Measurements from ENCODE around the gene RBPMS2. TPM values are rescaled to one million over a fixed set of nuclear protein-coding genes. Genes with fewer than 3 reads are reported as not detected.

Gene RBPMS2
- total RNA-seq, 1 donor from 2014 or later = 0.59 TPM

DNA sequence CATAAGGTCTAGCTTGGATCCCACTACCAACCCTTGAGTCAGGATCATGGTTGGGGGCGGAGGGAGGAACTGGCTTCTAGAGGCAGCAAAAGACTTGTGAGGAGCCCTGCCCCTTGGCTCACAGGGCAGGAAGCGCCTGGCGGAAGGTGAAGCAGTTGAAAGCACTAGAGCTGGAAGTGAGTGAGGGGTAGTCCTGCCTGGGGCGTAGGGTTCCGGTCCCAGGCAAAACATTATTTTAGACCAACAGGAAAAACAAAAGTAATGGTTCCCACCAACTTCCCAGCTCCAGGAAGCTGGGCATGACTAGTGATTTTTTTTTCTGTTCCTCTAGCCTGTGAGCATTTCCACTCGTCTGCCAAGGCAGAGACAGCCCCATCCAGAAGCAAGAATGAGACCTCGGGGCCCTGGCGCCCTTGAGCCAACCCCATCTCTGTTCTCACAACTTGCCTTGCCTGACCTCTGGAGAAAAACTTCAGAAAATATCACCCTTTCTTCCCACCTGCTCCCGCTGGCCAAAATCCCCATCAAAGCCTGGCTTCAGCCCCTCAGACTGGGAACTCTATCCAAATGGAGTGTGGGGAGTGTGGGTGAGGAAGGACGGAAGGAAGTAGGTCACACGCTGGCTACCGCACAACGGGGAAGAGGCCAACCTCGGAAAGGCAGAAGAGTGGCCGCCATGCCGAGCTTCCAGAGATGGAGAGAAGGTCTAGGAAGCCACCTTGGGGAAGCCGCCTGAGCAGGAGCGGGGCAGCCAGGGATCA lies 57.5 kb downstream of the RBPMS2 start:
- DNase-seq = no peak

- no peak for DNase-seq
These were observed 58.3 kb downstream of the RBPMS2 start for GRCh38 chr15:64717130-64717529.

DNA sequence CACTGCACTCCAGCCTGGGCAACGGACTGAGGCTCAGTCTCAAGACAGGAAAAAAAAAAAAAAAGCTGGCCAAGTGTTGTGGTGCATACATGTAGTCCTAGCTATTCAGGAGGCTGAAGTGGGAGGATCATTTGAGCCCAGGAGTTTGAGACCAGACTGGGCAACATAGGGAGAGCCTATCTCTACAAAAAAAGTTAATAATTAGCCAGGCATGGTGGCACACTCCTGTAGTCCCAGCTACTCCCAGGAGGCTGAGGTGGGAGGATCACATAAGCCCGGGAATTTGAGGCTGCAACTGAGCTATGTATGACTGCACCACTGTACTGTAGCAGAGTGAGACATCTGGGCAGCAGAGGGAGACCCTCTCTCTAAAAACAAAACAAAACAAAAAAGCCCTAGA lies 58.9 kb downstream of the RBPMS2 start:
- DNase-seq = no peak

DNA sequence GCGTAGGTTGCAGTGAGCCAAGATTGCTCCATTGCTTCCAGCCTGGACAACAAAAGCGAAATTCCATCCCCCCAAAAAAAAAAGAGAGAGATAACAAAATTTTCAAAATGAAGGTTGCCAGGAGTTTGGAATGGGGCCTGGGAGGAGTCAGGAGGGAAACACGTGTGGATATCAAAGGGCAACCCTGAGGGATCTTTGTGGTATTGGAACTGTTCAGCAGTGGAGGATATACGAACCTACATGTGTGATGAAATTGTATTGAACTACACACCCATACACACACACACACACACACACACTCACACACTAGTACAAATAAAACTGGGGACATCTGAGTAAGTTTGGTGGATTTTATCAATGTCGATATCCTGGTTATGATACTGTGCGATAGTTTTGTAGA lies 61.8 kb downstream of the RBPMS2 start:
- DNase-seq = no peak

DNA sequence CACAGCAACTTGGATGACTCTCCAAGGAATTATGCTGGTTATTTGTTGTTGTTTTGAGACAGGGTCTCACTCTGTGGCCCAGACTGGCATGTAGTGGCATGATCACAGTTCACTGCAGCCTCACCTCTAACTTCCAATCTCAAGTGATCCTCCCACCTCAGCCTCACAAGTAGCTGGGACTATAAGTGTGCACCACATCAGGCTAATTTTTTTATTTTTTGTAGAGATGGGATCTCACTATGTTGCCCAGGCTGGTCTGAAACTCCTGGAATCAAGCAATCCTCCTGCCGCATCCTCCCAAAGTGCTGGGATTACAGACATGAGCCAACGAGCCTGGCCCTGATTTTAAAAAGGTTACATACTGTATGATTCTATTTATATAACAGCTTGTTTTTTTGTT lies 63.0 kb downstream of the RBPMS2 start:
- DNase-seq = no peak

- DNase-seq = no peak
These were observed 64.5 kb downstream of the RBPMS2 start for GRCh38 chr15:64710676-64711428.

GRCh38 chr15:64706011-64706911 lies 69.1 kb downstream of the RBPMS2 start:
- DNase-seq = no peak

DNA sequence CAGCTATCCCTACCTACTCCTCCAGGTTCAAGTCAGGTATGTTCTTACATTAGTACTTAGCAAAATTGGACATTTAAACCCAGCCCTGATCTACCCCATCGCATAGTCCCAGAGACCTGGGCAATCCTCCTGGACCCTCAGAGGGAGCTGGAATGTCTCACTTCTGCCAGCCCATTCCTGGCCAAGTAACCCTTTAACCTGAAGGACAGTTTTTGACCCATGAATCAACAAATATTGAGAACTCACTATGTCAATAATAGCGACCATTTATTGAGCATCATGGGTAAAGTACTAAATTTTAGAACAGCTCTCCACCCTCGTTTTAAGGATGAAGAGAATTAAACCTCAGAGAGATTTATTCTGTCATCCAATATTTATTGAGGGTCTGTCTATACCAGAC lies 70.4 kb downstream of the RBPMS2 start:
- no peak for DNase-seq

GRCh38 chr15:64703632-64703959 lies 71.8 kb downstream of the RBPMS2 start:
- no peak for DNase-seq

GRCh38 chr15:64702816-64703631 lies 72.4 kb downstream of the RBPMS2 start:
- DNase-seq = peak; percentile 83

GRCh38 chr15:64701482-64702184 lies 73.8 kb downstream of the RBPMS2 start:
- no peak for DNase-seq

GRCh38 chr15:64701051-64701450 lies 74.3 kb downstream of the RBPMS2 start:
- DNase-seq = no peak

GRCh38 chr15:64699751-64700388 lies 75.5 kb downstream of the RBPMS2 start:
- peak; percentile 55 for DNase-seq

DNA sequence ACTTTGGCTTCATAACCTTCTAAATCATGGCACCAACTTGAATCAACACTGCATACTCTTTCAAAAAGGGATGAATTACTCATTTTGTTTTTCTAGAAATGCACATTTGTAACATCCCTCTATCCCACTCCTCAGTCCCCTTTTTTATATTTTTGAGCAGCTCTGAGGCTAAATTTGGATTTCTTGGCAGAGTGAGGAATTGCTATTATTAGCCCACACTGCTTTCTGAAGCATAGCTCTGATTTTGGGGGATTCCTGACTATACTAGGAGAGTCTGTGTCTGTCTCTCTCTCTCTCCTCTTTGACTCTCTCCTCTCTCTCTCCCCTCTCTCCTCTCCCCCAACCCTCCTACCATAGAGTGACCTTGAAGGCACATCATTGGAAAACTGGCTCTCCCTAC lies 76.6 kb downstream of the RBPMS2 start:
- DNase-seq = no peak

GRCh38 chr15:64697911-64698369 lies 77.4 kb downstream of the RBPMS2 start:
- no peak for DNase-seq

DNA sequence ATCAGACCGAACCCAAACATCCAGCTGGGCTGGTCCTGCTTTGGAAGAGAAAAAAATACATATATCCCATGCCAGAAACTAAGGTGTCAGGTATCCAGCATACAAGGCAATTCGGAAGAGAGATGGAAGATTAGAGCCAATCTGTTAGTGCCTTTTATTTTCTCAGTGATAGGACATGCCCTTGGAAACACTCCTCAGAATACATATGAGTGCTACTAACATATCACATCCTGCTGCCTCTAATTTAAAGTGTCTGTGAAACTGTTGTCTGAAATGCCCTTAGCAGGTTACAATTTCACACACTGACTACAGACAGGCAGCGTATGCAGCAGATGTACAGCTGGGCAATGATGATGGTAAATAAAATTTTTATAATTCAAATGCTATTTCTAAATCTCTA lies 78.9 kb downstream of the RBPMS2 start:
- DNase-seq = no peak

GRCh38 chr15:64695561-64695992 lies 79.8 kb downstream of the RBPMS2 start:
- DNase-seq = no peak

DNA sequence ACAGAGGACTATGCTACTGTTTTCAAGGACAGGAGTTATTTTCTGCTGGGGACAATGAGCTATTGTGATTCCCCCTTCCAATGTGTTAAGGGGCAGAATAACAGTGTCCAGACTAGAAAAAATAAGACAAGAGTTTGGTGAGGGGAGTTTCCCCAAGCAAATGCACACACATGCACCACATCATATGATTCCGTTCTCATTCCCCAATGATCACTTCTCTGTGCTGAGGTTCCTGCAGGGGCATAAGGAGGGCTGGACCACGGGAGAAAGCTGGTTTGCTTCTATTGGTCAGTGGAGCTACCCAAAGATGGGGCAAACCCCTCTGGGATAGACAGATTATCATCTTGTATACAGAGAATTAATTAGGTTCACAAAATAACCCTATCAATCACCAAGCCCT lies 80.6 kb downstream of the RBPMS2 start:
- DNase-seq = no peak

DNA sequence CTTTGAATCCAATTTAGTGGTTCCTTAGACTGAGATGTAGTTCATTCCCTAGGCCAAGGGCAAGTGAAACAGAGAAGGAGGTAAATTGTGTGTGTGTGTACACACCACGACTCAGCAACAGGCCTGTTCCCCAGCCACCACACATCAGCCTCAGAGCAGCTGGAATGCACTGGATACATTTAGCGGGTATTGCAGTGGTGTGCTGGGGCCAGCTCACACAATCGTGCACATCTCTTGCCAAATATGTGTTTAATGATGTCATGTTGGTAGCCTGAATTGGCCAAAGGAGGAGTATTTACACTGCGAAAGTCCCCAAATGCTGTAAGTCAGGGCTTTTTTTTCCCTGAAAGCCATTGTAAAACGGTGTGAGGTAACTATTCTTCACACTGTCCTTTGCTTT lies 82.3 kb downstream of the RBPMS2 start:
- DNase-seq = peak; percentile 47

DNA sequence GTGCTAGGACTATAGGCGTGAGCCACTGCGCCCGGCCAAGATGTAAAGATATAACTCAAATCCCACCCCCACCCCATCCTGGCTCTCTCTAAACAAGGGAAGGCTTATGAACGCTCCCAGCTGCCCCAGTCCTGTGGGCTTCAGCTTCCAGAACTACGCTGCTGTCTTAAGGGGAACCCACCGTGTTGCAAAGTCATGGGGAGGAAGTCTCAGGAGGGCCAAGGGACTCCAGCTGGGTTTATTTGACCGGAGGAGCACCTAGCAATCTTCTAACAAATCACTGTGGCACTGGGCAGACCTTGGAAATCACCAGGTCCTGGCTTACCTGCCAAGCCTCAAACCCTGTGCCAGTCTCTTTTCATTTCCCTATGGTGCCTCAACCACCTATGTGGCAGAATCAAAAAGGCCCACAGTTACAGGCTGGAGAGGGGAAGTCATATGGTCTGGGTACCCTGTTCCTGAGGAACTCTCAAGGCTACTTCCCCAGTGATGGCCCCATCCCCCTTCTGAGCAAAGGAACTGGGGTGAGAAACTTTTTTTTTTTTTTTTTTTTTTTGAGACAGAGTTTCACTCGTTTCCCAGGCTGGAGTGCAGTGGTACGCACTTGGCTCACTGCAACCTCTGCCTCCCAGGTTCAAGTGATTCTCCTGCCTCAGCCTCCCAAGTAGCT lies 83.4 kb downstream of the RBPMS2 start:
- no peak for DNase-seq
